Peyer's patch (tissue), 4 donors: Measurements from ENCODE around the gene SIX5.
A peak's percentile ranks its signal among the peaks of the same experiment; 100 is the strongest.

ENCODE experiments used
- CTCF ChIP-seq, 6 experiments: fragments of 450-650 bp in 4 of 6; fragments of 200-600 bp in 2 of 6; sonication (generic) in 1 of 6; IDR thresholded peaks; one replicate each; pipeline ENCODE4 v1.5.1; 2017 to 2019; ENCODE audit warnings: antibody characterized with exemption in 6 of 6, mild to moderate bottlenecking in 3 of 6, moderate library complexity in 1 of 6
- POLR2A ChIP-seq, 2 donors: fragments of 450-650 bp; IDR thresholded peaks; one replicate each; pipeline ENCODE4 v1.5.1; 2017; ENCODE audit warnings: antibody characterized with exemption in 2 of 2, mild to moderate bottlenecking in 2 of 2, moderate library complexity in 2 of 2

DNA sequence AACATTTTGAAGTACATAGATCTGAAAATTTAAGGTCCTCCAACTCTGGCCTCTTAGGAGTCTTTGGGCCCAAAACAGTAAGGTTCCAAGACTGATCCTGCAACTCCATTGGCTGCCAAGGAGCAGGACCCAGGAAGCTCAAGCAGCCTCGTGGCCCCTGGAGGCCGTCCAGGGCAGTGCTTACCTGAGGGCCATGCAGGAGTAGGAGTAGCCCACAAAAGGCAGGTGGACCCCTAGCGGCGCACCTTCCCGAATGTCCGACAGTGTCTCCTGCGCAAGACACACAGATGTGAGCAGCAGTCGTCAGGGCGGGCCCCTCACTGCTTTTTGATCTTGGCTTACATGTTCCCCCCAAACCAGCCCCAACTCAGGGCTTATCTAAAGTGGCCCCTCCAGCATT lies 5.7 kb upstream of the SIX5 start:
- TF ChIP-seq CTCF (IDR thresholded peaks at IDR 0.05) (peak in 2 of 6 experiments; percentile 24 to 27), POLR2A (IDR thresholded peaks at IDR 0.05) (no peak)
